SK-N-SH (cell line): ENCODE data around the gene EFCAB13.

ENCODE experiments used
- CHD2 ChIP-seq: fragments of 150-350 bp; IDR thresholded peaks from 2 replicates; pipeline ENCODE4 v1.6.1; 2018; ENCODE audit warnings: low read length; ENCODE audit not compliant: partially characterized antibody
- CTCF ChIP-seq: fragments of 200-600 bp; sonication (generic); IDR thresholded peaks from 2 replicates; pipeline ENCODE4 v1.6.1; 2017; ENCODE audit warnings: antibody characterized with exemption, mild to moderate bottlenecking, moderate library complexity
- EP300 ChIP-seq, 2 experiments: IDR thresholded peaks; 2 replicates each; pipeline versions ENCODE4 v1.4.0 to v1.6.1; 2012; ENCODE audit warnings: borderline replicate concordance in 1 of 2, low read depth in 1 of 2, low read length in 1 of 2
- GATA2 ChIP-seq: sonication (generic); formaldehyde crosslinking; IDR thresholded peaks from 2 replicates; pipeline ENCODE4 v1.5.0; 2020; ENCODE audit warnings: mild to moderate bottlenecking, missing genetic modification reagents
- JUND ChIP-seq: IDR thresholded peaks from 2 replicates; pipeline ENCODE4 v1.4.0; 2012
- NFIC ChIP-seq: IDR thresholded peaks from 2 replicates; pipeline ENCODE4 v1.4.0; 2012; ENCODE audit warnings: borderline replicate concordance
- NRF1 ChIP-seq: IDR thresholded peaks from 2 replicates; pipeline ENCODE4 v1.6.1; 2012; ENCODE audit warnings: low read depth, mild to moderate bottlenecking, low read length
- POLR2AphosphoS5 ChIP-seq: IDR thresholded peaks from 2 replicates; pipeline ENCODE4 v1.6.1; 2012; ENCODE audit warnings: low read depth, low read length
- TAF1 ChIP-seq: IDR thresholded peaks from 2 replicates; pipeline ENCODE4 v1.6.1; 2012; ENCODE audit warnings: low read depth, mild to moderate bottlenecking, low read length, moderate library complexity, borderline replicate concordance
- USF2 ChIP-seq: fragments of 150-350 bp; IDR thresholded peaks from 2 replicates; pipeline ENCODE4 v1.6.1; 2017; ENCODE audit warnings: antibody characterized with exemption, low read length, low read depth, borderline replicate concordance
- TF ChIP-seq, protein P1 (sequence below): IDR thresholded peaks from 2 replicates; pipeline ENCODE4; 2012
- TF ChIP-seq, protein P2 (sequence below): IDR thresholded peaks from 2 replicates; pipeline ENCODE4 v1.4.0; 2012; ENCODE audit warnings: low read depth, borderline replicate concordance

- TF ChIP-seq, protein P1, sequence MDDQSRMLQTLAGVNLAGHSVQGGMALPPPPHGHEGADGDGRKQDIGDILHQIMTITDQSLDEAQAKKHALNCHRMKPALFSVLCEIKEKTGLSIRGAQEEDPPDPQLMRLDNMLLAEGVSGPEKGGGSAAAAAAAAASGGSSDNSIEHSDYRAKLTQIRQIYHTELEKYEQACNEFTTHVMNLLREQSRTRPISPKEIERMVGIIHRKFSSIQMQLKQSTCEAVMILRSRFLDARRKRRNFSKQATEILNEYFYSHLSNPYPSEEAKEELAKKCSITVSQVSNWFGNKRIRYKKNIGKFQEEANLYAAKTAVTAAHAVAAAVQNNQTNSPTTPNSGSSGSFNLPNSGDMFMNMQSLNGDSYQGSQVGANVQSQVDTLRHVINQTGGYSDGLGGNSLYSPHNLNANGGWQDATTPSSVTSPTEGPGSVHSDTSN, result no peak
- no peak for TF ChIP-seq CHD2
- no peak for TF ChIP-seq CTCF
- no peak for TF ChIP-seq USF2
- TF ChIP-seq JUND, result no peak
- TF ChIP-seq TAF1, result no peak
- no peak for TF ChIP-seq NFIC
- TF ChIP-seq EP300 (IDR thresholded peaks at IDR 0.05; ENCODE audit: borderline replicate concordance in 1 of 2, low read depth in 1 of 2, low read length in 1 of 2), result no peak
- TF ChIP-seq, protein P2, sequence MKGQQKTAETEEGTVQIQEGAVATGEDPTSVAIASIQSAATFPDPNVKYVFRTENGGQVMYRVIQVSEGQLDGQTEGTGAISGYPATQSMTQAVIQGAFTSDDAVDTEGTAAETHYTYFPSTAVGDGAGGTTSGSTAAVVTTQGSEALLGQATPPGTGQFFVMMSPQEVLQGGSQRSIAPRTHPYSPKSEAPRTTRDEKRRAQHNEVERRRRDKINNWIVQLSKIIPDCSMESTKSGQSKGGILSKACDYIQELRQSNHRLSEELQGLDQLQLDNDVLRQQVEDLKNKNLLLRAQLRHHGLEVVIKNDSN, result no peak
- TF ChIP-seq NRF1, result no peak
- TF ChIP-seq POLR2AphosphoS5, result no peak
- TF ChIP-seq GATA2 (CRISPR knock-in tag), result no peak
Measured at GRCh38 chr17:47289302-47289701, 34.5 kb upstream of the EFCAB13 start.
